Measurements from ENCODE around the gene SLC29A3.

SLC29A3 gene

GRCh38 chr10:71300555-71301370, 18.3 kb upstream of the SLC29A3 start:
- DNase-seq (ENCODE audit: low spot score), result no peak

- DNase-seq (ENCODE audit: low spot score), result no peak
Measured at GRCh38 chr10:71301371-71301916, 17.6 kb upstream of the SLC29A3 start.

- DNase-seq (ENCODE audit: low spot score), result no peak
Measured at GRCh38 chr10:71302451-71302850, 16.6 kb upstream of the SLC29A3 start.

GRCh38 chr10:71302874-71303568, 16.0 kb upstream of the SLC29A3 start:
- peak; percentile 67 for DNase-seq (ENCODE audit: low spot score)

- no peak for DNase-seq (ENCODE audit: low spot score)
Measured at GRCh38 chr10:71303569-71303907, 15.5 kb upstream of the SLC29A3 start.

GRCh38 chr10:71304914-71305313, 14.1 kb upstream of the SLC29A3 start:
- DNase-seq (ENCODE audit: low spot score), result no peak

- DNase-seq (ENCODE audit: low spot score), result no peak
Measured at GRCh38 chr10:71306979-71307378, 12.1 kb upstream of the SLC29A3 start.

- no peak for DNase-seq (ENCODE audit: low spot score)
Measured at GRCh38 chr10:71307469-71308085, 11.5 kb upstream of the SLC29A3 start.

GRCh38 chr10:71308244-71308643, 10.8 kb upstream of the SLC29A3 start:
- no peak for DNase-seq (ENCODE audit: low spot score)

- DNase-seq (ENCODE audit: low spot score), result no peak
Measured at GRCh38 chr10:71308985-71309384, 10.1 kb upstream of the SLC29A3 start.

- DNase-seq (ENCODE audit: low spot score), result no peak
Measured at GRCh38 chr10:71309919-71310318, 9.1 kb upstream of the SLC29A3 start.

GRCh38 chr10:71312220-71312619, 6.8 kb upstream of the SLC29A3 start:
- DNase-seq (ENCODE audit: low spot score), result no peak

- peak; percentile 80 for DNase-seq (ENCODE audit: low spot score)
Measured at GRCh38 chr10:71312811-71313789, 6.0 kb upstream of the SLC29A3 start.

- peak; percentile 94 for DNase-seq (ENCODE audit: low spot score)
Measured at GRCh38 chr10:71314028-71314693, 4.9 kb upstream of the SLC29A3 start.

- DNase-seq (ENCODE audit: low spot score), result no peak
Measured at GRCh38 chr10:71314694-71315225, 4.3 kb upstream of the SLC29A3 start.

GRCh38 chr10:71316056-71316785, 2.8 kb upstream of the SLC29A3 start:
- DNase-seq (ENCODE audit: low spot score), result no peak

GRCh38 chr10:71316786-71317160, 2.3 kb upstream of the SLC29A3 start:
- no peak for DNase-seq (ENCODE audit: low spot score)

- DNase-seq (ENCODE audit: low spot score), result no peak
Measured at GRCh38 chr10:71317739-71318138, 1.3 kb upstream of the SLC29A3 start.

GRCh38 chr10:71319800-71320392, 837 bp downstream of the SLC29A3 start:
- DNase-seq (ENCODE audit: low spot score), result no peak

GRCh38 chr10:71320592-71320991, 1.5 kb downstream of the SLC29A3 start:
- DNase-seq (ENCODE audit: low spot score), result no peak
